HG03521 (cell line): ENCODE measurements around the gene PER2.
"Not testable (repeated sequence)": the region's sequence is repeated elsewhere in the genome, so short reads cannot be mapped to it uniquely, and the experiment has no call there.

Source experiments
- ATAC-seq: cut with Tn5 transposase; IDR thresholded peaks from one replicate; pipeline ENCODE4 v1.9.1; 2021; ENCODE audit warnings: mild to moderate bottlenecking, moderate library complexity; ENCODE audit not compliant: unreplicated experiment

PER2 gene

GRCh38 chr2:238288650-238289573, 502 bp upstream of the PER2 start:
- ATAC-seq: peak; percentile 83

GRCh38 chr2:238286987-238287736, 1.2 kb downstream of the PER2 start:
- ATAC-seq: no peak

GRCh38 chr2:238286551-238286950, 1.9 kb downstream of the PER2 start:
- ATAC-seq: no peak

- no peak for ATAC-seq
Observed at GRCh38 chr2:238286095-238286494, 2.3 kb downstream of the PER2 start.

GRCh38 chr2:238285653-238286082, 2.7 kb downstream of the PER2 start:
- ATAC-seq: no peak

GRCh38 chr2:238284802-238285515, 3.5 kb downstream of the PER2 start:
- no peak for ATAC-seq

- no peak for ATAC-seq
Observed at GRCh38 chr2:238282861-238283738, 5.3 kb downstream of the PER2 start.

- no peak for ATAC-seq
Observed at GRCh38 chr2:238281826-238282480, 6.5 kb downstream of the PER2 start.

GRCh38 chr2:238280083-238280825, 8.2 kb downstream of the PER2 start:
- no peak for ATAC-seq

GRCh38 chr2:238279324-238279682, 9.1 kb downstream of the PER2 start:
- no peak for ATAC-seq

- ATAC-seq: no peak
Observed at GRCh38 chr2:238278626-238279323, 9.6 kb downstream of the PER2 start.

GRCh38 chr2:238277695-238278094, 10.7 kb downstream of the PER2 start:
- ATAC-seq: no peak

GRCh38 chr2:238274152-238274865, 14.1 kb downstream of the PER2 start:
- no peak for ATAC-seq

- not testable (repeated sequence) for ATAC-seq
Observed at GRCh38 chr2:238273433-238273832, 15.0 kb downstream of the PER2 start.

GRCh38 chr2:238272156-238272555, 16.3 kb downstream of the PER2 start:
- no peak for ATAC-seq

- not testable (repeated sequence) for ATAC-seq
Observed at GRCh38 chr2:238271686-238272085, 16.7 kb downstream of the PER2 start.

GRCh38 chr2:238271061-238271554, 17.3 kb downstream of the PER2 start:
- no peak for ATAC-seq

GRCh38 chr2:238270606-238271005, 17.8 kb downstream of the PER2 start:
- ATAC-seq: no peak
